SKM-1 (cell line): Measurements from ENCODE around the gene BNC2.

Experiments
- DNase-seq: peaks from one replicate; lab custom pipeline; 2025; ENCODE audit not compliant: unreplicated experiment; lab: John Stamatoyannopoulos, UW

The BNC2 gene

DNA sequence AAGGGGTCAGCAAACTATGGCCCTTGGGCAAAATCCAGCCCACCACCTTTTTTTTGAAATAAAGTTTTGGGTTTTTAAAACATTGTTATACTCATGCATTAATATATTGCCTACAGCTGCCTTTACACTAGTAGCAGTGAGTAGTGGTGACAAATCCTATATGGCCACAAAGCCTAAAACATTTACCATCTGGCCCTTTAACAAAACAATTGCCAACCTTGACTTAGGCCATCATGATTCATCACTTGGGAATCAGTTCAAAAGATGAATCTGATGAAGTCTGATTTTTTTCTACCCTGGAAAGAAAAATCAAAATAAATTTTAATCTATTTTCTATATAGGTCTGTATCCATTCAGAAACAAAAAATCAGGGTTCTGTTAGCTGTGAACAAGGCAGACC is 484.9 kb downstream of the BNC2 start:
- no peak for DNase-seq

DNA sequence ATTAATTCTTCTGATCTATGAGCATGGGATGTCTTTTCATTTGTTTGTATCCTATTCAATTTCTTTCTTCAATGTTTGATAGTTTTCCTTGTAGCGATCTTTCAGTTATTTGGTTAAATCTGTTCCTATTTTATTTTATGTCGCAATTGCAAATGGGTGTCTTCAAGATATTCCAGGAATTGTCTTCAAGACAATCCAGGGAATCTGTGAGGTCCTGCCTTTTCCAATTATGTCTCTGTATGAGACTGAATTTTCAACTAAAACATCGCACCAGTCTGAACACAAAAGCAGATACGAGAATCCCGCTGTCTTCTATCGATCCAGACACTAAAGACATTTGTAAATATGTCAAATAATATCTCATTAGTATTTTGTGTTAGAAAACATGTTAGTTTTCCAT is 485.5 kb downstream of the BNC2 start:
- no peak for DNase-seq

DNA sequence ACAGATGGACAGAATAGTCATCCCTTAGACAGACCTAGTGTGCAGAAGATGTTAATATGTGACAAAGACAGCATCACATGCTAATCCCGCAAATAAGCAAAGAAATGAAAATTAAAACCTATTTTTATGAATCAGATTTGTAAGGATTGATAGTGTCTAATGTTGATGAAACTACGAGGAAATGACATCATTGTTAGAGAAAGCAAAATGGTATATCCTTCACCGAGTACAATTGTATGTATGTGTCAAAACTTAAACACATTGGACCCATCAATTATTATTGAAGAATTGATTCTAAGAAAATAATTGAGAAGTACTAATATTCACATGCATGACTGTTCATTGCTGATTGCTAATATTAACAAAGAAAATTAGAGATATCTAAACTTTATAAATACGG is 493.2 kb downstream of the BNC2 start:
- DNase-seq: no peak

DNA sequence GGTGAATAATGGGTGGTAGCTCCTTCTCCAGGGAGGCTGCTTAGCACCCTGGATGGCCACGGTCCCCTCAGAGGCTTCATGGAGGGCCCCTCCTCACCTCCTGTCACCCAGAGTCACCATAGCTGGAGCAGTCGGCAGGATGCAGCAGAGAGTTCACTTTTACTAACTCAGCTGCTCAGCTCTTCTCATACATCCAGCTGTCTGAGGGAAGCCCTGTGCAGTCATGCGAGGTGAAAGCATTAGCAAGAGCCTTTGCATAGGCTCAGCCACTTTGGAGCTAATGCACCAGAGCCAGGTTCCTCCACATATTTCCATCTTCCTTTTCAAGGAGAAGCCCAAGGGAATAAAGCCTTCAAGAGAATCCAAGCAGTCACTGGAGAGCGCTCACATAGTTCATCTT is 499.2 kb downstream of the BNC2 start:
- no peak for DNase-seq

DNA sequence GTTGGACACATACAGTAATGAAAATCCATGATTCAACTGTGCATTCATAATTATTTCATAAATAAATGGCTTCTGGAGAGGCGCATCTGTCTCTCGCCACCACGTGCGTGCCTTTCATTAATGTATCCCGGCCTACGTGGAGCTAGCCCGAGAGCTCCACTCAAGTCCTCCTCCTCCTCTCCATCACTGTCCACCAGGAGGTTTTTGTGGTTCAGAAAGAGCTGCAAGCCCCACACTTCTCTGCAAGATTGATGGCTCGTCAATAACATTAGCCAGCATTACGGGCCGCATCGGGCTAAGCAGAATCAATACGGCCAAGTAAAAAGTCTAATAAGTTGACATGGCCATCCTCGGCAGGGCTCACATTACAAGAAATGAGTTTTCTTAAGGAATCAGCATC is 499.8 kb downstream of the BNC2 start:
- no peak for DNase-seq

DNA sequence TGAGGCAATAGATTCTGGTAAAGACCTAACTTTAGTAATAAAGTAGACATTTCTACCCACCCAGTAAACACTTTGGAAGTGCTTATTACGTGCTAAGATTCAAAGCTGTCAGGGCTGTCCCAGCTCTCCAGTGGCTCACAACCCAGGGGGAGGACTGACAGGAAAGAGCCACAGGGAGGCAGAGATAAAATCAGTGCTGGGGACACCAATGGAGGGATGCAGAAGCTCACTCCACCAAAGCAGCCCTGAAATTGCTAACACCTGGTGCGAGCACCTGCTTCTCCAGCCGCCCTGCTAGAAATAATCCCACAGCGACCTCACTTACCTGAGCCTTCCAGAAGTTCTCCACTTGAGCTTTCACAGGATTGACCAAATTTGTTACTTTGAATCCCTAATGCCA is 501.0 kb downstream of the BNC2 start:
- DNase-seq: no peak

DNA sequence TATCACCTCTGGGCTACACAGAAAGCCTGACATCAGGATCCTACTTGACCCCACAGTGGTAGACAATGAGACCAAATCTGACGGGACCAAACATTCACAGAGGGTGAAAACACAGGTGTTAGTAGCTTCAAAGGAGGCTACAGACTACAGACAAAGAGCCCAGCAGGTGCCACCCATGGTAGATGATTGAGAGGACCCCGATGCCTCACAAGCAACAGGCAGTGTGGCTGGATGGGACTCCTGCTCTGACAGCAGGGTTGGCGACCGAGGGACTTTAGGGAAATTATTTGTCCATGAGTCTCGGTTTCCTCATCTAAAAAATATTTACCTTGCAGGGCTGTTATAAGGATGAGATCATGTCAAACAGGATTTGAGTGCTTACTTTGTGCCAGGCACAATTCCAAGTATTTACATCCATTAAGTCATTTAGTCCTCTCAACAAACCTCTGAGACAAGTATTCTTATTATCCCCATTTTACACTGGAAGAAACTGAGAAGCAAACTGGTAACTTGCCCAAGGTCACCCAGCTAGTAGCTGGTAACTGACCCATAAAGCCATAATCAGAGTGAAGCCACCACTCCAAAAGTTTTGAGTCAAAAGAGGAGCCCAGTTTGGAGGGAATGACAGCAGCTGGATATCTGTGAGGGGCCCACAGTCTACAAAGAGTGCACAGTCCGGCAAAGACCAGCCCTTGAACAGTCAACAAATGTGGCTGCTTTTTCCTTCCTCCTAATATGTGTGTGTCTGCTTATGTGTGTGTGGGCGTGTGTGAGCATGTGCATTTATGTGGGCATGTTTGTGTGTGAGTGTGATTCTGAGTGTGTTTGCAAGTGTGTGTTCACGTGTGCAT is 502.0 kb downstream of the BNC2 start:
- no peak for DNase-seq

DNA sequence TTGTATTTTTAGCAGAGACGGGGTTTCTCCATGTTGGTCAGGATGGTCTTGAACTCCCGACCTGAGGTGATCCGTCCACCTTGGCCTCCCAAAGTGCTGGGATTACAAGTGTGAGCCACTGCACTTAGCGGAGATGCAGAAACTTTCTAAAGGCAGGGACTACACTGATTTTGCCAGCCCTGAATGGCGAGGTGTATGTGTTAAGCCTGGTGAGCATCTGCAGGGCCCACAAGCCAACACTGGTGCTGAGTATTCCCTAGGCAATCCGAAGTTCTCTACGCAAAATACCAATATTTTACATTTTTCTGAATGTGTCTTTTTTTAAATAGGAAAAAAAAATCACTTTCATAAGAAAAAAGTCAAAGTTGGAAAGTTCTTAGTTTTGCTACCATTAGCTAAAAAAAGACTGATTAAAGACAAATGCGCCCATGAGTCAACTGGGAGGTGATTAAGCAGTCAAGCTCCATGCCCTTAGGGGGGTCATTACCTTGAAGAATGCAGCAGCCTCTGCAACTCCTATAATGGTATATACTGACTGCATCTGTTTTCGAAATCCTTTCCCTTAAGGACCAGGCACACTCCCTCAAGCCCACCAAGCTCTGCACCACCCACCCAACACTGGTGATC is 502.8 kb downstream of the BNC2 start:
- DNase-seq: no peak

DNA sequence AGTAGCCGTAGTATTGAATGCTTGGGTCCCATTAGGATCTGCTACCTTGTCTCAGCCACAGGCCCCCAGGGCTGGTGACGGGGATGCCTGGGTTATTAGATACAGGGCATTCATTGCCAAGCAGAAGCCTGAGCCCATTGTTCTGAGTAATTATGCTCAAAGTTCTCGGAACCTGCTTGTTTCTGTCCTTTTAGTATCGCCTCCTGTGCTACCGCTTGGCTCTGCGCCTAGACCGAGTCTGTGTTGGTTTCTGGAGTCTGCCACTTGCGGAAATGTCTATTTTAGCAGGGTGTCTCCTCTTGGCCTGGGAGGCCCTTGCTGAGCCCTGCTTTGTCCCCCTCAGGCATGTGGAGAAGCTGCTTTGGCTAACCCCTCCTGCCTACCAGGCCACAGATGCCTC is 506.1 kb downstream of the BNC2 start:
- no peak for DNase-seq

DNA sequence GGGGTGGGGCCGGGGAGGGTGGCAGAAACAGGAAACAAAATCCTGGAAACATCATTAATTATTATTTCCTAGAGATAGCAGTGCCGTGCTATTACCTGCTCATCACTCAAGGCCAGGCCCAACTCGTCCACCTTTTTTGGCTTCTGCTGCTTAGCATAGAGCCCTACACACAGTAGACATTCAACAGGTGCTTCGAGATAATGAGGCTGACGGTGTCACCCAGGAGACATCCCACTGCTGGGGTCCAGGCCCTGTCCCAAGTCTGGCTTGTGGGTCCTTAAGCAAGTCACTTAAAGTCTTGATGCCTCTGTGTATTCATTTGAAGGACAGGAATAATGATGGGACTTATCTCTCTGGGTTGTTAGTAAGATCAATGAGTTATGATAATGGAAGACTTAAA is 506.6 kb downstream of the BNC2 start:
- no peak for DNase-seq

DNA sequence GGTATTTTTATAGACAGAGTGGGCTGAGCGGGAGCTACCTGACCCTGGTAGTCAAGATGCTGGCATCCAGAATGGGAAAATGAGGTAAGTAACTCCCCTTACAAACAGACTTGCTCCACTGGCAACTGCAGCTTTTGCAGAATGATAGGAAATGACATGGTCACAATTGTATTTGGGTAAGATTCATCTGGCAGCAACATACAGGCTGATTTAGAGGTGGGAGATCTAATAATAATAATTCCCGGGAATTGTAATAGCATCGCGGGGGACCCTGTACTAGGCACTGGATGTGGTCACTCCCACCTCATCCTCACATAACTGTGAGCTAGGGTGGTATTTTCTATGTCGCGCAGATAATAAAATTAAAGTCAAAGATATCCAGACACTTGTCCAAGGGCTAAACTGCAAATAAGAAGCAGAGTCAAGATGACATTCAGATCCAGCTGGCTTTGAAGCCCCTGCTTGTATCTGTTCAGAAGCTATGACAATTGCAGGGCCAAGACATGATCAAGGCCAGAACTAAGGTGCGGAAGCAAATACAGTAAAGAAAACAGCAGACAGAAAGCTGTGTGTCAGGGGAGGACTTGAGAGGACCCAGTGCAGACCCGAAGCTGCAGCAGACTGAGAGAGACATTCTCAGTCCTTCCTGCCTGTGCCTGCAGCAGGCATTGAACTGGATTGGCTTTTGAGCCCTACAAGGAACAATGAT is 507.2 kb downstream of the BNC2 start:
- DNase-seq: no peak

DNA sequence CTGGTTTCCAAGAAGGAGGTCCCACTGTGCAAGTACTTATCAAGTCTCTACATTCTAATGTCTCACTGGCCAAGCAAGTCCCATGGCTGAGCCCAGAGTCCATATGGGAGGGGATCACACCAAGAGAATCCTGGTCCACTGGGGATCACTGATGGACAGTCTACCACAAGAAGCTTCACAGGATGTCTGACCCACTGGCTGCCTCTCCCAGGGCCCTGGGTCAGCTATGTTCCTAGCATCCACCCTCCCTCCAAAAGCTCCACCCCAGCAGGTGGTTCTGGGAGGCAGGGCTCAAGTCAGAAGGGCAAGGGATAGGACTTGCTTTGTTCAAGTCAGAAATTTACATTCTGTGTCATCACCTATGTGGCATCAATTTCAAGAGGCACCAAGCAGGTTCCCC is 508.5 kb downstream of the BNC2 start:
- DNase-seq: no peak

DNA sequence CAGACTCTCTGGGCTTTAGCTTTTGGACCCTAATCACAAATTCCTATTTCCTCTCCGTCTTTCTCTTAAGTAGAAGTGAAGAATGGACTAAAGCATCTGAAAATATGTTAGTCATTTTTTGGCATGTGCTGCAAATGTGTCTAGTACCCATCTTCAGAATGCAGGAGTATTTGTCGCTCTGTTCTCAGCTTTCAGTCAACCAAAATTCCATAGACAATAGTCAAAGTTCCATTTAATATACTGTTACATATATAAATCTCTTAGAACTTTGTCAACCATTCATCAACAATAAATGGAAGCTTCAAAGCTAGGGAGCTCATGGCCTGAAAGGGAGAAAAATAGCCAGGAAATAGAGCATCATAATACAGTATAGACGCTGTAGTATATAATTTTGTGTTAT is 509.4 kb downstream of the BNC2 start:
- no peak for DNase-seq

DNA sequence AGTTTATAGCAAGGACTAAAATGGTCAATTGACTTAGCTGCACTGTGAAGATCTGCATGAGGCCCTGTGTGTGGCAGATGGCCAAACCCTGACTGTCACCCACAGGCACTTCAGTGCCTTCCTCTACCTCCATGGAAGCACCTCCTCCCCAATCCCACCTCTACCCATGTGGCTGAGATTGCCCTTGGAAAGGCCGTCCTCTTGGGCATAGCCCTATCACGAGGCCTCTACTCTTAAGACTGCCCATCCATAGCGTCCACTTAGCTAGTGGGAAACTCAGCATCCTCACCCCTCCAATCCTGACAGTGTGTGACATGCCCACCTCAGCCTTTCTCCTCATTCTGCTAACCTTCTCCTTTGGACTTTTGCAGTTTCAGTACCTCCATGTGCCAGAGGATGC is 510.2 kb downstream of the BNC2 start:
- DNase-seq: no peak
